ENCODE data around the gene TMEM45B.

GRCh38 chr11:129864811-129865210, 49.2 kb downstream of the TMEM45B start:
- TF ChIP-seq, protein P1, sequence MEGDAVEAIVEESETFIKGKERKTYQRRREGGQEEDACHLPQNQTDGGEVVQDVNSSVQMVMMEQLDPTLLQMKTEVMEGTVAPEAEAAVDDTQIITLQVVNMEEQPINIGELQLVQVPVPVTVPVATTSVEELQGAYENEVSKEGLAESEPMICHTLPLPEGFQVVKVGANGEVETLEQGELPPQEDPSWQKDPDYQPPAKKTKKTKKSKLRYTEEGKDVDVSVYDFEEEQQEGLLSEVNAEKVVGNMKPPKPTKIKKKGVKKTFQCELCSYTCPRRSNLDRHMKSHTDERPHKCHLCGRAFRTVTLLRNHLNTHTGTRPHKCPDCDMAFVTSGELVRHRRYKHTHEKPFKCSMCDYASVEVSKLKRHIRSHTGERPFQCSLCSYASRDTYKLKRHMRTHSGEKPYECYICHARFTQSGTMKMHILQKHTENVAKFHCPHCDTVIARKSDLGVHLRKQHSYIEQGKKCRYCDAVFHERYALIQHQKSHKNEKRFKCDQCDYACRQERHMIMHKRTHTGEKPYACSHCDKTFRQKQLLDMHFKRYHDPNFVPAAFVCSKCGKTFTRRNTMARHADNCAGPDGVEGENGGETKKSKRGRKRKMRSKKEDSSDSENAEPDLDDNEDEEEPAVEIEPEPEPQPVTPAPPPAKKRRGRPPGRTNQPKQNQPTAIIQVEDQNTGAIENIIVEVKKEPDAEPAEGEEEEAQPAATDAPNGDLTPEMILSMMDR (IDR thresholded peaks at IDR 0.05), result no peak
- TF ChIP-seq POLR2A (IDR thresholded peaks at IDR 0.05), result no peak
